GM20000 (cell line): ENCODE measurements around the gene IL3.

ENCODE experiments used
- DNase-seq: peaks from one replicate; pipeline ENCODE4 v3.0.0; 2012; ENCODE audit warnings: low spot score
- CTCF ChIP-seq: IDR thresholded peaks from 2 replicates; pipeline ENCODE4 v1.5.1; 2012; ENCODE audit warnings: mild to moderate bottlenecking, control low read depth; ENCODE audit errors: extremely low read depth, missing control alignments

Gene IL3

GRCh38 chr5:132070460-132071337 is 10.2 kb downstream of the IL3 start:
- DNase-seq, result no peak
- no peak for TF ChIP-seq CTCF

GRCh38 chr5:132071338-132071707 is 10.9 kb downstream of the IL3 start:
- TF ChIP-seq CTCF, result no peak
- no peak for DNase-seq

- no peak for TF ChIP-seq CTCF
- no peak for DNase-seq
Observed at GRCh38 chr5:132072070-132072469, 11.6 kb downstream of the IL3 start.

GRCh38 chr5:132072528-132072927 is 12.1 kb downstream of the IL3 start:
- no peak for TF ChIP-seq CTCF
- no peak for DNase-seq

- DNase-seq, result no peak
- no peak for TF ChIP-seq CTCF
Observed at GRCh38 chr5:132073231-132074013, 13.0 kb downstream of the IL3 start, which contains the start of gene CSF2. Gene CSF2 (plus strand): TSS chr5:132073789. CDS start chr5:132073824, 35 bp downstream.

GRCh38 chr5:132074091-132074771 is 13.8 kb downstream of the IL3 start:
- no peak for DNase-seq
- no peak for TF ChIP-seq CTCF
